Measurements from ENCODE around the gene BANF2.

- TF ChIP-seq EZH2 (IDR thresholded peaks at IDR 0.05; ENCODE audit: low read depth, low read length, severe bottlenecking): no peak
- no peak for TF ChIP-seq EP300 (IDR thresholded peaks at IDR 0.05; ENCODE audit: borderline replicate concordance in 1 of 2, low read depth in 2 of 2, low read length in 2 of 2)
- no peak for TF ChIP-seq JUND (IDR thresholded peaks at IDR 0.05; ENCODE audit: low read length)
- no peak for TF ChIP-seq CHD7 (IDR thresholded peaks at IDR 0.05; ENCODE audit: insufficient replicate concordance, low read length)
- no peak for TF ChIP-seq RAD21 (IDR thresholded peaks at IDR 0.05 in 1 of 2, conservative IDR thresholded peaks at IDR 0.05 in 1 of 2; ENCODE audit: low read depth in 2 of 2, low read length in 2 of 2)
- no peak for TF ChIP-seq SIX5 (IDR thresholded peaks at IDR 0.05; ENCODE audit: low read depth, low read length)
- no peak for TF ChIP-seq POLR2A (IDR thresholded peaks at IDR 0.05; ENCODE audit: control extremely low read depth in 1 of 2, low read depth in 2 of 2, low read length in 2 of 2)
- no peak for TF ChIP-seq JUN (IDR thresholded peaks at IDR 0.05; ENCODE audit: low read depth, low read length)
- no peak for TF ChIP-seq GABPA (IDR thresholded peaks at IDR 0.05; ENCODE audit: borderline replicate concordance, insufficient read depth, low read length)
- no peak for TF ChIP-seq POLR2AphosphoS5 (IDR thresholded peaks at IDR 0.05; ENCODE audit: low read depth, low read length)
- TF ChIP-seq RFX5 (IDR thresholded peaks at IDR 0.05; ENCODE audit: borderline replicate concordance, low read depth, low read length): no peak
- TF ChIP-seq RXRA (IDR thresholded peaks at IDR 0.05; ENCODE audit: insufficient read depth, low read depth, low read length): no peak
- no peak for TF ChIP-seq KDM1A (IDR thresholded peaks at IDR 0.05; ENCODE audit: borderline replicate concordance, low read length)
Observed at GRCh38 chr20:17771206-17772004, 71.6 kb downstream of the BANF2 start.
